Heart left ventricle (tissue), 16 donors: ENCODE measurements around the gene EYS. TPM values are rescaled to one million over a fixed set of nuclear protein-coding genes. Genes with fewer than 3 reads are reported as not detected.

Experiments
- ATAC-seq, 4 donors: fragments of 200-7000 bp; cut with Tn5 transposase; one replicate each; pipeline ENCODE4 v1.9.1; 2020 to 2022; ENCODE audit warnings: moderate library complexity in 4 of 4, mild to moderate bottlenecking in 3 of 4, moderate number of reproducible peaks in 1 of 4
- DNase-seq, 5 donors: peaks; one replicate each; pipeline ENCODE4 v3.0.0-alpha.2; 2020
- H3K27ac ChIP-seq, 12 donors: fragments of 200-600 bp; sonication (generic) in 4 of 12; one replicate each; pipeline versions ENCODE4 v1.5.0 to v1.8.0; 2016 to 2022; ENCODE audit warnings: mild to moderate bottlenecking in 2 of 12
- H3K27me3 ChIP-seq, 9 donors: fragments of 200-600 bp; sonication (generic) in 2 of 9; one replicate each; pipeline versions ENCODE4 v1.5.1 to v1.8.0; 2016 to 2022; ENCODE audit warnings: mild to moderate bottlenecking in 3 of 9
- H3K36me3 ChIP-seq, 9 donors: fragments of 200-600 bp; sonication (generic) in 2 of 9; one replicate each; pipeline versions ENCODE4 v1.5.0 to v1.8.0; 2018 to 2022; ENCODE audit warnings: mild to moderate bottlenecking in 2 of 9
- H3K4me1 ChIP-seq, 12 donors: fragments of 200-600 bp; sonication (generic) in 4 of 12; one replicate each; pipeline versions ENCODE4 v1.5.0 to v1.8.0; 2016 to 2022; ENCODE audit warnings: mild to moderate bottlenecking in 3 of 12
- H3K4me3 ChIP-seq, 12 donors: fragments of 200-600 bp; sonication (generic) in 4 of 12; one replicate each; pipeline versions ENCODE4 v1.5.0 to v1.8.0; 2017 to 2022; ENCODE audit warnings: mild to moderate bottlenecking in 9 of 12, moderate library complexity in 4 of 12
- H3K9me3 ChIP-seq, 12 donors: fragments of 200-600 bp; sonication (generic) in 4 of 12; one replicate each; pipeline versions ENCODE4 v1.5.0 to v1.8.0; 2016 to 2022; ENCODE audit warnings: mild to moderate bottlenecking in 1 of 12
- CTCF ChIP-seq, 12 donors: fragments of 200-600 bp; sonication (generic) in 4 of 12; IDR thresholded peaks; one replicate each; pipeline versions ENCODE4 v1.5.0 to v1.8.0; 2018 to 2022; ENCODE audit warnings: antibody characterized with exemption in 12 of 12, mild to moderate bottlenecking in 5 of 12
- POLR2A ChIP-seq, 2 donors: fragments of 450-650 bp; IDR thresholded peaks; one replicate each; pipeline ENCODE4 v1.6.1; 2017; ENCODE audit warnings: antibody characterized with exemption in 2 of 2, mild to moderate bottlenecking in 2 of 2, moderate library complexity in 2 of 2
- WGBS, 4 donors: extraction: QIAGEN DNeasy Blood & Tissue Kit in 2 of 4; methylation state at CpG; one replicate each; pipeline versions ENCODE4 v1.1.5 to v1.1.7; 2013 to 2018; 5-methylcytosine and 5-hydroxymethylcytosine counted together
- intact Hi-C, 10 donors: fragments of 100-400 bp; cut with DNase I; formaldehyde crosslinking; loops; one replicate each; pipeline versions ENCODE4 v1.11.1 to v1.14.2; 2022
- polyA plus RNA-seq, 2 donors: library from polyadenylated mRNA; stranded (reverse); fragments of 200-250 nt; gene quantifications; one replicate each; pipeline ENCODE4 v1.2.3, GENCODE V29; 2013
- total RNA-seq, 9 donors: library from RNA; depleted of rRNA in 2 of 9; stranded (reverse); fragments of >200 nt in 2 of 9; fragmentation: NEBNext Ultra II Directional in 3 of 9; extraction: Animal tissue kit (Norgen Biotek cat#: 25700) in 3 of 9; gene quantifications; one replicate each; pipeline versions ENCODE4 v1.1.0 to v1.2.4, GENCODE V29; 2016 to 2023
- donor health status: ischemic (EF 13 %, LVEDD 7.1; RV severe dilation, severe dysfunction).
- donor health status: healthy with polysubstance abuse.
- donor health status: DM: no; HTN: yes; CAD: no.
- donor health status: DM: no; HTN: no; CAD: no.
- donor health status: ischemic (EF 25% LVEDD 6.9; RV normal size, moderate dysfunction).
- donor health status: ischemic (EF 25% LVEDD 5.7; RV mildly dilated, moderate dysfunction).
- donor health status: healthy.
- donor health status: DM: yes; HTN: yes; CAD: no.
- donor health status: ischemic (EF 35%, LVEDD 5.7; RV mildly dilated, moderate dysfunction).
- donor health status: nonischemic (EF 11% LVEDD 7.7; RV severe dilation, severe dysfunction).
- donor health status: DM: yes; HTN: yes; CAD: no.
- donor health status: PGD.
- donor health status: ischemic (EF 29% LVEDD 5.4; RV normal size, mild dysfunction).
- donor health status: nonischemic (EF 23%, LVEDD 6.1; RV moderate dilation, normal function).

EYS gene
- total and polyA plus RNA-seq, 11 donors, result 0.07 to 0.27 (median 0.08) TPM; not detected in 8

GRCh38 chr6:63734923-63735322, 1972.1 kb downstream of the EYS start:
- Histone ChIP-seq H3K27ac (no peak overlapping the region), H3K4me1 (no peaks in the 10 kb centered on the region), H3K36me3 (no peaks in the 10 kb centered on the region), H3K27me3 (no peaks in the 10 kb centered on the region), H3K9me3 (peaks cover 0 to 10% (median 0%) of the 10 kb centered on the region in 12 donors), H3K4me3 (no peak overlapping the region)
- DNase-seq, result no peak
- 83 to 87% (median 86%) methylated on average over 3 of the region's 3 CpGs for WGBS, 4 donors
- intact Hi-C loops, result no loop called here
- ATAC-seq, result no peak
- TF ChIP-seq CTCF (IDR thresholded peaks at IDR 0.05), result no peak
- TF ChIP-seq POLR2A (IDR thresholded peaks at IDR 0.05), result no peak

DNA sequence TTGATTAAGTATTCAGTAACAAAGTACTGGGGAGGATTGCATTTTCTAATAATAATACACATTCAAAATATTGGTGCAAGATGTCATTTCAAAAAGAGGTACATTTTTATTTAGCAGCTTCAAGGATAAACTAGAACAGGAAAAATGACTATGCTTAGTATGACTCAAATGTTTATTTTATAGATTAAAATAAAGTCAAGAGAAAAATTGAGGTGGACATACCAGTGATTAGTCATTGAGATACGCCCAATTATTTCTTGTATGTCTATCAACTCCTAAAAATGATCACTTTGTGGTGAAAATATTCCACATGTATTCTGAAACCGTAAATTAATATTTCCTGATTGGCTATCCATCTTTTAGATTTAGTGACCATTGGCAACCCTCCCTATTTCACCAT, 1974.7 kb downstream of the EYS start:
- peaks cover 0 to 4% (median 0%) of the 10 kb centered on the region in 12 donors for H3K9me3 ChIP-seq
- WGBS, 4 donors, result 49 to 96% (median 93%) methylated on average over 2 of the region's 2 CpGs
- ATAC-seq, result no peak
- DNase-seq, result no peak
- H3K27me3 ChIP-seq, result no peaks in the 10 kb centered on the region
- H3K36me3 ChIP-seq, result no peaks in the 10 kb centered on the region
- TF ChIP-seq CTCF (IDR thresholded peaks at IDR 0.05) (no peak), POLR2A (IDR thresholded peaks at IDR 0.05) (no peak)
- no peaks in the 10 kb centered on the region for H3K4me1 ChIP-seq
- intact Hi-C loops, result no loop called here
- no peak overlapping the region for H3K4me3 ChIP-seq
- no peak overlapping the region for H3K27ac ChIP-seq

DNA sequence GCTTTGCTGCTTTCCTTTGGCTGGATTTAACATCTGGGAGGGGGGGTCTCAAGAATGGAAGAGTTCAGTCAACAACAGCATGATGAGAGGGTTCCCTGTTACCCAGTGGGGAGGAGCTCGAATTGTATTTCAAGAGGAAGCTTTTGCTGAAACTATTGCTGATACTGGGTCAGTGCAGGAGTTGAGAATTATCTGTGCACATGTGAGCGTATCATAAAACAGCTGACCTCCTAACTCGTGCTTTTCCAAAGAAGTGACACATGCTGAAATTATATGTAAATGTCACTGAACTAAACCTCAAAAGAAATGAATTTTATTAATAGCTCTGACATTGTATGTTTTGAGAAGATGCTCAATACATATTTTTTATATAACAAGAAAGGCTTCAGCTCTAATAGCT, 1975.1 kb downstream of the EYS start:
- intact Hi-C loops, result no loop called here
- Histone ChIP-seq H3K27me3 (no peaks in the 10 kb centered on the region), H3K4me3 (no peak overlapping the region), H3K27ac (no peak overlapping the region), H3K9me3 (peaks cover 0 to 4% (median 0%) of the 10 kb centered on the region in 12 donors), H3K36me3 (no peaks in the 10 kb centered on the region), H3K4me1 (no peaks in the 10 kb centered on the region)
- TF ChIP-seq CTCF (IDR thresholded peaks at IDR 0.05) (no peak), POLR2A (IDR thresholded peaks at IDR 0.05) (no peak)
- DNase-seq (no peak), ATAC-seq (no peak)
- 83 to 88% (median 84%) methylated on average over 3 of the region's 3 CpGs for WGBS, 4 donors

DNA sequence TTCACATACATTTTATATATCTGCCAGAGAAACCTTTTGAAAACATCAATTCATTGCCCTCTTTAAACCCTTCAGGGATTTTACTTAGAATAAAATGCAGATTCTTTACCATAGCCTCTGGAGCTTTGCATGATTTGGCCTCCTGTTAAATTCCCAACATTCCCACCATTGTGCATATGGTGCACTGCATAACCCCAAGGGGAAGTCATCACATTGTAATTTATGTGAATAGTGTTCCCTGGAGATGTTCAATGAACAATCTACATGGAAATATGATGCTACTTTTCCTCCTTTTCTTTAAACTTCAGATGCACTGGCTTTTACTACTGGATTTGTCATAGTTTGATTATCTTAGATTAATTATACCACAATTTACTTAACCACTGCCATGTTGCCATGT, 1976.7 kb downstream of the EYS start:
- H3K36me3 ChIP-seq, result no peaks in the 10 kb centered on the region
- H3K9me3 ChIP-seq, result no peaks in the 10 kb centered on the region
- H3K4me1 ChIP-seq, result no peaks in the 10 kb centered on the region
- DNase-seq (no peak), ATAC-seq (no peak)
- no peak overlapping the region for H3K4me3 ChIP-seq
- TF ChIP-seq POLR2A (IDR thresholded peaks at IDR 0.05), result no peak
- no peak for TF ChIP-seq CTCF (IDR thresholded peaks at IDR 0.05)
- intact Hi-C loops, result no loop called here
- H3K27ac ChIP-seq, result no peak overlapping the region
- H3K27me3 ChIP-seq, result no peaks in the 10 kb centered on the region
